ENCODE results near the gene NUP205.

GRCh38 chr7:135683609-135684008 lies 125.9 kb downstream of the NUP205 start:
- TF ChIP-seq GATA2 (IDR thresholded peaks at IDR 0.05; ENCODE audit: low read depth, low read length) (no peak), GATA3 (IDR thresholded peaks at IDR 0.05; ENCODE audit: low read depth, low read length) (no peak)
